ENCODE measurements around the gene IL17RB. TPM values are rescaled to one million over a fixed set of nuclear protein-coding genes. Genes with fewer than 3 reads are reported as not detected.
A peak's percentile ranks its signal among the peaks of the same experiment; 100 is the strongest.

The IL17RB gene
- total RNA-seq, 1 donor from 2014 or later = 1.6 TPM

GRCh38 chr3:53842436-53843194 lies 3.8 kb upstream of the IL17RB start:
- no peak overlapping the region for H3K9ac ChIP-seq (ENCODE audit: low read depth in 1 of 3, low read length in 3 of 3)
- peaks cover 0 to 8% (median 0%) of the 10 kb centered on the region in 3 donors for H3K36me3 ChIP-seq (ENCODE audit: control insufficient read depth in 3 of 3, insufficient read depth in 3 of 3, low read length in 3 of 3)
- peaks cover 0 to 10% (median 4%) of the 10 kb centered on the region in 3 donors for H3K27me3 ChIP-seq (ENCODE audit: control insufficient read depth in 3 of 3, insufficient read depth in 3 of 3, low read length in 3 of 3)
- no peak overlapping the region for H3K4me3 ChIP-seq (ENCODE audit: low read length in 3 of 3)
- no peaks in the 10 kb centered on the region for H3K9me3 ChIP-seq (ENCODE audit: control insufficient read depth in 3 of 3, low read length in 3 of 3)
- H3K27ac ChIP-seq (ENCODE audit: low read depth, low read length) = no peak overlapping the region
- H3K4me1 ChIP-seq (ENCODE audit: control insufficient read depth in 3 of 3, insufficient read depth in 3 of 3, low read length in 3 of 3) = peaks cover 11 to 14% (median 13%) of the 10 kb centered on the region in 3 donors

GRCh38 chr3:53843195-53844177 lies 2.9 kb upstream of the IL17RB start:
- H3K4me3 ChIP-seq (ENCODE audit: low read length in 3 of 3) = no peak overlapping the region
- peaks cover 11 to 14% (median 13%) of the 10 kb centered on the region in 3 donors for H3K4me1 ChIP-seq (ENCODE audit: control insufficient read depth in 3 of 3, insufficient read depth in 3 of 3, low read length in 3 of 3)
- H3K27ac ChIP-seq (ENCODE audit: low read depth, low read length) = no peak overlapping the region
- no peaks in the 10 kb centered on the region for H3K9me3 ChIP-seq (ENCODE audit: control insufficient read depth in 3 of 3, low read length in 3 of 3)
- peaks cover 0 to 6% (median 0%) of the 10 kb centered on the region in 3 donors for H3K36me3 ChIP-seq (ENCODE audit: control insufficient read depth in 3 of 3, insufficient read depth in 3 of 3, low read length in 3 of 3)
- H3K27me3 ChIP-seq (ENCODE audit: control insufficient read depth in 3 of 3, insufficient read depth in 3 of 3, low read length in 3 of 3) = peaks cover 0 to 10% (median 4%) of the 10 kb centered on the region in 3 donors
- H3K9ac ChIP-seq (ENCODE audit: low read depth in 1 of 3, low read length in 3 of 3) = no peak overlapping the region

- Histone ChIP-seq H3K9ac (ENCODE audit: low read depth in 1 of 3, low read length in 3 of 3) (no peak overlapping the region), H3K27ac (ENCODE audit: low read depth, low read length) (no peak overlapping the region), H3K4me1 (ENCODE audit: control insufficient read depth in 3 of 3, insufficient read depth in 3 of 3, low read length in 3 of 3) (peaks cover 11 to 14% (median 13%) of the 10 kb centered on the region in 3 donors), H3K4me3 (ENCODE audit: low read length in 3 of 3) (no peak overlapping the region), H3K27me3 (ENCODE audit: control insufficient read depth in 3 of 3, insufficient read depth in 3 of 3, low read length in 3 of 3) (peaks cover 0 to 10% (median 8%) of the 10 kb centered on the region in 3 donors), H3K9me3 (ENCODE audit: control insufficient read depth in 3 of 3, low read length in 3 of 3) (no peaks in the 10 kb centered on the region), H3K36me3 (ENCODE audit: control insufficient read depth in 3 of 3, insufficient read depth in 3 of 3, low read length in 3 of 3) (no peaks in the 10 kb centered on the region)
Measured at GRCh38 chr3:53844262-53845102, 1.9 kb upstream of the IL17RB start.

GRCh38 chr3:53845103-53845880 lies 1.1 kb upstream of the IL17RB start:
- peak overlapping the region; percentile 79 to 89 (median 88) for H3K9ac ChIP-seq (ENCODE audit: low read depth in 1 of 3, low read length in 3 of 3)

GRCh38 chr3:53845881-53846133 lies 561 bp upstream of the IL17RB start:
- Histone ChIP-seq H3K36me3 (ENCODE audit: control insufficient read depth in 3 of 3, insufficient read depth in 3 of 3, low read length in 3 of 3) (no peaks in the 10 kb centered on the region), H3K27me3 (ENCODE audit: control insufficient read depth in 3 of 3, insufficient read depth in 3 of 3, low read length in 3 of 3) (peaks cover 0 to 10% (median 8%) of the 10 kb centered on the region in 3 donors), H3K27ac (ENCODE audit: low read depth, low read length) (peak overlapping the region; percentile 65), H3K9ac (ENCODE audit: low read depth in 1 of 3, low read length in 3 of 3) (peak overlapping the region; percentile 79 to 89 (median 88)), H3K9me3 (ENCODE audit: control insufficient read depth in 3 of 3, low read length in 3 of 3) (no peaks in the 10 kb centered on the region), H3K4me1 (ENCODE audit: control insufficient read depth in 3 of 3, insufficient read depth in 3 of 3, low read length in 3 of 3) (peaks cover 11 to 14% (median 13%) of the 10 kb centered on the region in 3 donors), H3K4me3 (ENCODE audit: low read length in 3 of 3) (peak overlapping the region; percentile 74 to 80 (median 77))

More at GRCh38 chr3:53845103-53845880, 1.1 kb upstream of the IL17RB start:
- Histone ChIP-seq H3K9me3 (ENCODE audit: control insufficient read depth in 3 of 3, low read length in 3 of 3) (no peaks in the 10 kb centered on the region), H3K36me3 (ENCODE audit: control insufficient read depth in 3 of 3, insufficient read depth in 3 of 3, low read length in 3 of 3) (no peaks in the 10 kb centered on the region), H3K4me1 (ENCODE audit: control insufficient read depth in 3 of 3, insufficient read depth in 3 of 3, low read length in 3 of 3) (peaks cover 11 to 14% (median 13%) of the 10 kb centered on the region in 3 donors), H3K27me3 (ENCODE audit: control insufficient read depth in 3 of 3, insufficient read depth in 3 of 3, low read length in 3 of 3) (peaks cover 0 to 10% (median 8%) of the 10 kb centered on the region in 3 donors), H3K4me3 (ENCODE audit: low read length in 3 of 3) (peak overlapping the region; percentile 74 to 80 (median 77)), H3K27ac (ENCODE audit: low read depth, low read length) (peak overlapping the region; percentile 65)

- H3K9me3 ChIP-seq (ENCODE audit: control insufficient read depth in 3 of 3, low read length in 3 of 3) = no peaks in the 10 kb centered on the region
- H3K4me3 ChIP-seq (ENCODE audit: low read length in 3 of 3) = peak overlapping the region; percentile 74 to 80 (median 77)
- H3K36me3 ChIP-seq (ENCODE audit: control insufficient read depth in 3 of 3, insufficient read depth in 3 of 3, low read length in 3 of 3) = no peaks in the 10 kb centered on the region
- no peak overlapping the region for H3K27ac ChIP-seq (ENCODE audit: low read depth, low read length)
- peaks cover 0 to 10% (median 8%) of the 10 kb centered on the region in 3 donors for H3K27me3 ChIP-seq (ENCODE audit: control insufficient read depth in 3 of 3, insufficient read depth in 3 of 3, low read length in 3 of 3)
- peak overlapping the region in 2 of 3 donors; percentile 79 to 89 for H3K9ac ChIP-seq (ENCODE audit: low read depth in 1 of 3, low read length in 3 of 3)
- H3K4me1 ChIP-seq (ENCODE audit: control insufficient read depth in 3 of 3, insufficient read depth in 3 of 3, low read length in 3 of 3) = peaks cover 11 to 14% (median 13%) of the 10 kb centered on the region in 3 donors
Measured at GRCh38 chr3:53846851-53847155, 435 bp downstream of the IL17RB start.

GRCh38 chr3:53849916-53850315 lies 3.5 kb downstream of the IL17RB start:
- Histone ChIP-seq H3K27me3 (ENCODE audit: control insufficient read depth in 3 of 3, insufficient read depth in 3 of 3, low read length in 3 of 3) (peaks cover 0 to 10% (median 8%) of the 10 kb centered on the region in 3 donors), H3K9me3 (ENCODE audit: control insufficient read depth in 3 of 3, low read length in 3 of 3) (no peaks in the 10 kb centered on the region), H3K4me3 (ENCODE audit: low read length in 3 of 3) (no peak overlapping the region), H3K4me1 (ENCODE audit: control insufficient read depth in 3 of 3, insufficient read depth in 3 of 3, low read length in 3 of 3) (peaks cover 11 to 14% (median 13%) of the 10 kb centered on the region in 3 donors), H3K9ac (ENCODE audit: low read depth in 1 of 3, low read length in 3 of 3) (no peak overlapping the region), H3K36me3 (ENCODE audit: control insufficient read depth in 3 of 3, insufficient read depth in 3 of 3, low read length in 3 of 3) (peaks cover 0 to 3% (median 0%) of the 10 kb centered on the region in 3 donors), H3K27ac (ENCODE audit: low read depth, low read length) (no peak overlapping the region)

- peaks cover 0 to 8% (median 7%) of the 10 kb centered on the region in 3 donors for H3K27me3 ChIP-seq (ENCODE audit: control insufficient read depth in 3 of 3, insufficient read depth in 3 of 3, low read length in 3 of 3)
- no peak overlapping the region for H3K4me3 ChIP-seq (ENCODE audit: low read length in 3 of 3)
- peaks cover 7 to 8% (median 7%) of the 10 kb centered on the region in 3 donors for H3K4me1 ChIP-seq (ENCODE audit: control insufficient read depth in 3 of 3, insufficient read depth in 3 of 3, low read length in 3 of 3)
- H3K27ac ChIP-seq (ENCODE audit: low read depth, low read length) = no peak overlapping the region
- no peak overlapping the region for H3K9ac ChIP-seq (ENCODE audit: low read depth in 1 of 3, low read length in 3 of 3)
- H3K36me3 ChIP-seq (ENCODE audit: control insufficient read depth in 3 of 3, insufficient read depth in 3 of 3, low read length in 3 of 3) = peaks cover 0 to 3% (median 0%) of the 10 kb centered on the region in 3 donors
- no peaks in the 10 kb centered on the region for H3K9me3 ChIP-seq (ENCODE audit: control insufficient read depth in 3 of 3, low read length in 3 of 3)
Measured at GRCh38 chr3:53850895-53851294, 4.5 kb downstream of the IL17RB start.

- Histone ChIP-seq H3K27ac (ENCODE audit: low read depth, low read length) (no peak overlapping the region), H3K4me3 (ENCODE audit: low read length in 3 of 3) (no peak overlapping the region), H3K9ac (ENCODE audit: low read depth in 1 of 3, low read length in 3 of 3) (no peak overlapping the region), H3K4me1 (ENCODE audit: control insufficient read depth in 3 of 3, insufficient read depth in 3 of 3, low read length in 3 of 3) (no peaks in the 10 kb centered on the region), H3K36me3 (ENCODE audit: control insufficient read depth in 3 of 3, insufficient read depth in 3 of 3, low read length in 3 of 3) (peaks cover 14 to 22% (median 15%) of the 10 kb centered on the region in 3 donors), H3K27me3 (ENCODE audit: control insufficient read depth in 3 of 3, insufficient read depth in 3 of 3, low read length in 3 of 3) (no peaks in the 10 kb centered on the region), H3K9me3 (ENCODE audit: control insufficient read depth in 3 of 3, low read length in 3 of 3) (no peaks in the 10 kb centered on the region)
Measured at GRCh38 chr3:53856964-53857363, 10.6 kb downstream of the IL17RB start.

All from skeletal muscle tissue (tissue), 4 donors.